Panc1 (cell line): ENCODE data around the gene MAGI3.

Experiments used
- CTCF ChIP-seq: fragments of 450-650 bp; IDR thresholded peaks from 2 replicates; pipeline ENCODE4 v1.5.1; 2017; ENCODE audit warnings: mild to moderate bottlenecking
- POLR2AphosphoS5 ChIP-seq: IDR thresholded peaks from 2 replicates; pipeline ENCODE4 v1.6.1; 2012; ENCODE audit warnings: mild to moderate bottlenecking, low read depth, low read length, moderate library complexity
- REST ChIP-seq, 2 experiments: IDR thresholded peaks; 2 replicates each; pipeline ENCODE4 v1.6.1; 2011 to 2012; ENCODE audit warnings: low read depth in 2 of 2, control low read depth in 1 of 2, low read length in 1 of 2, mild to moderate bottlenecking in 1 of 2, moderate library complexity in 1 of 2; ENCODE audit not compliant: insufficient read depth in 1 of 2
- SIN3A ChIP-seq: IDR thresholded peaks from 2 replicates; pipeline ENCODE4 v1.6.1; 2012; ENCODE audit warnings: low read depth, mild to moderate bottlenecking, low read length, moderate library complexity, borderline replicate concordance; ENCODE audit not compliant: insufficient read depth

DNA sequence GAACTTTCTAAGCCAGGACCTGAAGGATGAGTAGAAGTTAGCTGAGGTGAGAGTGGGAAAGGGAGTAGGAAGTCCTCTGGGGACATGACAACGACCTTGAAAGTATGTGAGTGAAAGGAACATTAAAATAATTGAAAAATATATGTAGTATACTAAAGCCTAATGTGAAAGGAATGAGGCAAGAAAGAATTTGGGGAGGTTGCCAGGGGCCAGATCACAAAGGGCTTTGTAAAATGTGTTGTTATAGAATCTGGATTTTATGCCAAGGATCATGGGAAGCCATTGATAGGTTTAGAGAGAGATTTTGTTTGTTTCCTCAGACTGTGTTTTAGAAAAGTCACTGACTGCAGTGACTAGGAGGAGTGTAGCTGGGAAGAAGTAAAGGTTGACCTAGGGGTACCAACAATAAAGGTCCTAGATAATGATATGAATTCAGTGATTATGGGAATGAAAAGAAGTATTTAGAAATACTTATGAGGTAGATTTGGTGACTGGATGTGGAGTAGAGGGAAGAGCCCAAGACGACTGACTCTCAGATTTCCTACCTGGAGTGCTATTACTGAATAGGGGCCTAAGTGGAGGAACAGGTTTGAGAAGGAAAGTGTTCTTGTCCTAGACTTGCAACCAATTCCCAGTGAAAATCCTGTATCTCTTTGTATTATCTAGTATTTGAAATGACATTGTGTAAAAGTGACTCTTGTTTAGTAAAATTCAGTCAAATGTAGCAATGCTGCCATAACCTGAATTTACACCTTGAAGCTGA is 189.1 kb downstream of the MAGI3 start:
- TF ChIP-seq CTCF (no peak), POLR2AphosphoS5 (no peak), SIN3A (no peak), REST (IDR thresholded peaks at IDR 0.05; ENCODE audit: insufficient read depth in 1 of 2, low read depth in 2 of 2, low read length in 1 of 2) (no peak)
